ENCODE data around the gene ZNF362. TPM values are rescaled to one million over a fixed set of nuclear protein-coding genes. Genes with fewer than 3 reads are reported as not detected.

The ZNF362 gene, protein sequence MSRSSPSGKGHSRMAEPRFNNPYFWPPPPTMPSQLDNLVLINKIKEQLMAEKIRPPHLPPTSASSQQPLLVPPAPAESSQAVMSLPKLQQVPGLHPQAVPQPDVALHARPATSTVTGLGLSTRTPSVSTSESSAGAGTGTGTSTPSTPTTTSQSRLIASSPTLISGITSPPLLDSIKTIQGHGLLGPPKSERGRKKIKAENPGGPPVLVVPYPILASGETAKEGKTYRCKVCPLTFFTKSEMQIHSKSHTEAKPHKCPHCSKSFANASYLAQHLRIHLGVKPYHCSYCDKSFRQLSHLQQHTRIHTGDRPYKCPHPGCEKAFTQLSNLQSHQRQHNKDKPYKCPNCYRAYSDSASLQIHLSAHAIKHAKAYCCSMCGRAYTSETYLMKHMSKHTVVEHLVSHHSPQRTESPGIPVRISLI
- total RNA-seq: 3.1 and 3.2 TPM in 2 replicates

DNA sequence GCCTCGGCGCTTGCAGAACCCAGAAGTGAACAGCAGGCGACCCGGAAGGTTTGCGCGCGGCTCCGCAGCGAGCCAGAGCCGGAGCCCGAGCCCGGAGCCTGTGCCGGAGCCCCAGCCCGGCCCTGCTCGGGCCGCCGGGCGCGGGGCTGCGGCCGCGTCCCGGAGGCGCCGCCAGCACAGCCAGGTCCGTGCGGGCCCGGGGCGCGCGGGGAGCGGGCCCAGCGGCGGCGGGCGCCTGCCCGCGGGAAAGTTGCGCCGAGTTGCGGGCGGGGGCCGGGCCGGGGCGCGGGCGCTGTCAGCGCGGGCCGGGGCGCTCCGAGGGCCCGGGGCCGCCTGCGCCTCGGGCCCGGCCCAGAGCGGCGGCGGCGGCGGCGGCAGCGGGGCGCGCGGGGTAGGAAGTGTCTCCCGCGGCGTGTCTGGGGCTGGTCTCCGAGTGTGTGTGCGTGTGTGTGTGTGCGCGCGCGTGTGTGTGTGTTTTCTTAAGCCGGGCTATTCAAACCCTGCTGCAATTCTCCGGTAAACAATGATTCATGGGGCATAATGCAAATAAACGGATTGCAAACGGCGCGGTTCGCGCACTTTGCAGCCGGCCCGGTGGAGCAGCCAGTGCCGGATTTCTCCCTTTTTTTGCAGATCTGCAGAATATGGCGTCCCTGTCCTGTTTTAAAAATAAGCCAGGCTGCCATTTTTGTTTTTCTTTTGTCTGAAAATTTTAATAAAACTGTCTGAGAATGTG is at the start of gene ZNF362:
TSS of gene ZNF362 (plus strand) at position 22 of the 736 bp plus-strand sequence. CDS start 14,083 bp downstream, outside the sequence.

DNA sequence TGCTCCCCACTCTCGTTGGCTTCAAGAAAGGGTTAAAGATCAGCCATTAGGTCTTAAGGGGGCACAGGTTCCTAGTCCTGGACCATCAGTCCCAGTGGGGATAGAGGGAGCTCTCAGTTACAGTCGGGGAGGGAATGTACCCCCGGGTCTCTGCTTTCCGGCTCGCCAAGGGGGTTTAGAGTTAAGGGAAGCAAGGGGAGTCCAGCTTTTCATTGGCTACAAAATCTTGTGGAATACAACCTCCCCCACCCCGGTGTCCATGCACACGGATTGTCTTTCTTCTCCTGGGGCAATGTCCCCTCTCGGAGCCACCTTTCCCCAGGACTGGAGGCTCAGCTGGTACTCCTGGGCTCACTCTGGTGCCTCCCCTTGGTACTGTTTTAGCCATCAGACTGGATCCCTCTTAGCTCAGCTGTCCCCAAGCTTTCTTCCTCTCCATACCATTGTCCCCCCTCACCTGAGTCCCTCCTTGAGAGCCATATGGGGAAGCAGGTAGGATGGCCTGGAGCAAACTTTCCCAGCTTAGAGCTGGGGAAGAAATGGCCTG is 64.4 kb downstream of the ZNF362 start, which contains the start of gene A3GALT2:
TSS of gene A3GALT2 (minus strand) at position 480 of the 547 bp plus-strand sequence. CDS start at position 480, 0 bp downstream.

Other genes with a start within 250 kb of the ZNF362 start
- gene AK2, start 219.6 kb upstream of the ZNF362 start, total RNA-seq: 32.3 and 50.4 TPM in 2 replicates
- gene AZIN2, start 175.3 kb upstream of the ZNF362 start, total RNA-seq: 5.2 and 6.0 TPM in 2 replicates
- gene TRIM62, start 74.4 kb upstream of the ZNF362 start, total RNA-seq: 2.0 and 3.1 TPM in 2 replicates
- gene A3GALT2, start 64.6 kb downstream of the ZNF362 start, total RNA-seq: not detected in 2 replicates
- 27.0 and 28.7 TPM in 2 replicates for gene PHC2, start 174.6 kb downstream of the ZNF362 start, total RNA-seq
- gene ZSCAN20, start 216.2 kb downstream of the ZNF362 start, total RNA-seq: 9.3 and 10.1 TPM in 2 replicates